Chondrocyte (in vitro differentiated cells): ENCODE measurements around the gene SREBF2. TPM values are rescaled to one million over a fixed set of nuclear protein-coding genes. Genes with fewer than 3 reads are reported as not detected.

Experiments
- DNase-seq: peaks from one replicate; pipeline ENCODE4 v3.0.0; 2021; ENCODE audit warnings: mixed read lengths, low spot score
- H3K27ac Mint-ChIP-seq: one replicate; pipeline ENCODE4 v1.8.0; 2021; ENCODE audit warnings: mild to moderate bottlenecking, moderate library complexity, mixed read lengths; ENCODE audit not compliant: unreplicated experiment
- H3K27me3 Mint-ChIP-seq: 2 replicates; pipeline ENCODE4 v1.8.0; 2021; ENCODE audit warnings: low read depth, mixed read lengths
- H3K36me3 Mint-ChIP-seq: 2 replicates; pipeline ENCODE4 v1.8.0; 2021; ENCODE audit warnings: low read depth, mixed read lengths
- H3K4me1 Mint-ChIP-seq: 2 replicates; pipeline ENCODE4 v1.8.0; 2021; ENCODE audit warnings: low read depth, mild to moderate bottlenecking, mixed read lengths
- H3K4me3 Mint-ChIP-seq: one replicate; pipeline ENCODE4 v1.8.0; 2021; ENCODE audit warnings: mild to moderate bottlenecking, moderate library complexity, mixed read lengths; ENCODE audit not compliant: unreplicated experiment
- H3K9me3 Mint-ChIP-seq: 2 replicates; pipeline ENCODE4 v1.8.0; 2021; ENCODE audit warnings: low read depth, mixed read lengths
- total RNA-seq: library from RNA; stranded (reverse); gene quantifications from 3 replicates; pipeline ENCODE4 v1.2.1, GENCODE V29; 2021
- TF ChIP-seq, protein P1 (sequence below): fragments of 200-600 bp; sonication (generic); IDR thresholded peaks from 2 replicates; pipeline ENCODE4 v1.5.0; 2021; ENCODE audit warnings: antibody characterized with exemption, mild to moderate bottlenecking, moderate library complexity

Gene SREBF2
- total RNA-seq, 1 donor from 2014 or later, result 106 TPM

GRCh38 chr22:41917903-41918791 is 85.2 kb downstream of the SREBF2 start:
- TF ChIP-seq, protein P1, sequence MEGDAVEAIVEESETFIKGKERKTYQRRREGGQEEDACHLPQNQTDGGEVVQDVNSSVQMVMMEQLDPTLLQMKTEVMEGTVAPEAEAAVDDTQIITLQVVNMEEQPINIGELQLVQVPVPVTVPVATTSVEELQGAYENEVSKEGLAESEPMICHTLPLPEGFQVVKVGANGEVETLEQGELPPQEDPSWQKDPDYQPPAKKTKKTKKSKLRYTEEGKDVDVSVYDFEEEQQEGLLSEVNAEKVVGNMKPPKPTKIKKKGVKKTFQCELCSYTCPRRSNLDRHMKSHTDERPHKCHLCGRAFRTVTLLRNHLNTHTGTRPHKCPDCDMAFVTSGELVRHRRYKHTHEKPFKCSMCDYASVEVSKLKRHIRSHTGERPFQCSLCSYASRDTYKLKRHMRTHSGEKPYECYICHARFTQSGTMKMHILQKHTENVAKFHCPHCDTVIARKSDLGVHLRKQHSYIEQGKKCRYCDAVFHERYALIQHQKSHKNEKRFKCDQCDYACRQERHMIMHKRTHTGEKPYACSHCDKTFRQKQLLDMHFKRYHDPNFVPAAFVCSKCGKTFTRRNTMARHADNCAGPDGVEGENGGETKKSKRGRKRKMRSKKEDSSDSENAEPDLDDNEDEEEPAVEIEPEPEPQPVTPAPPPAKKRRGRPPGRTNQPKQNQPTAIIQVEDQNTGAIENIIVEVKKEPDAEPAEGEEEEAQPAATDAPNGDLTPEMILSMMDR, result no peak
- Mint-ChIP-seq H3K36me3 (no peaks in the 10 kb centered on the region), H3K9me3 (no peaks in the 10 kb centered on the region), H3K4me1 (peaks cover 8% of the 10 kb centered on the region), H3K27me3 (peaks cover 24% of the 10 kb centered on the region), H3K4me3 (no peak overlapping the region), H3K27ac (peak overlapping the region; percentile 51)
- DNase-seq, result no peak

DNA sequence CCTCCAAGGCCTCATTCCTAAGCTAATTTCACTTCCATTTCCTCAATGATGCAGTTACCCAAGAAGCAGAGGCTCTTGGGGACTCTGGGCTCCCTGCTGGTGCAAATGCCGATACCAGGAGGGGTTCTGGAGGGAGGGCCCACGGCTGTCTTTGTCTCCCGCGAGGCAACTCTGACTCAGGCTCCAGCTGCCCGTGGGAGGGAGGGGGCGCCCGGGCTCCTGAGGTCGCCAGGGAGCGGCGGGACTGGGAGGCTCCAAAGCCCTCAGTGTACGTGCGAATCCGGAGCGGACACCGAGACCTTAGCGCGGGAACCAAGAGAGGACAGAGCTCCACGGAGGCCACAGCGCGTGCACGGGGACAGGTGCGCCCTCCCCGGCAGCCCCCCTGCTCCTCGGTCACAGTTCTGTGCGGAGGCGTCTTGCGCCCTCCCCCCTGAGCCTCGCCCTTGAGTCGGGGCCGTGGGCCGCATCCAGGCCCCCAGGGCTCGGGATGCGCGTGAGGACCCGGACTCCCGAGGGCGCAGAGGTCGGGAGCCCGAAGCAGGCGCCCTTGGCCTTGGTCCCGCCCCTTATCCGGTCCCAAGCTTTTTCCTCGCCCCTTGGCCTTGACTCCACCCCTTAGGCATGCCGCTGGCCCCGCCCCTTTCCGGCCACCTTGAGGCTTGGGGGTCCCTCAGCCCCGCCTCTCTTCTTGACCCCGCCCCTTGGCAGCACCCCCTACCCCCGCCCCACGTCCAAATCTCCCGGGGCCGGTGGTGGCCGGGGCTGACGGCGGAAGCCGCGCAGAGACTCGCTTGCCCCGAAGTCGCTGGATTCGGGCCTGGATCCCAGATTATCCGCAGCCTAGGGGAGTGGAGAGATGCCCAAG is 86.7 kb downstream of the SREBF2 start:
- TF ChIP-seq, protein P1, result no peak
- Mint-ChIP-seq H3K9me3 (no peaks in the 10 kb centered on the region), H3K27ac (no peak overlapping the region), H3K4me3 (no peak overlapping the region), H3K27me3 (peaks cover 22% of the 10 kb centered on the region), H3K4me1 (peaks cover 8% of the 10 kb centered on the region), H3K36me3 (no peaks in the 10 kb centered on the region)
- no peak for DNase-seq

DNA sequence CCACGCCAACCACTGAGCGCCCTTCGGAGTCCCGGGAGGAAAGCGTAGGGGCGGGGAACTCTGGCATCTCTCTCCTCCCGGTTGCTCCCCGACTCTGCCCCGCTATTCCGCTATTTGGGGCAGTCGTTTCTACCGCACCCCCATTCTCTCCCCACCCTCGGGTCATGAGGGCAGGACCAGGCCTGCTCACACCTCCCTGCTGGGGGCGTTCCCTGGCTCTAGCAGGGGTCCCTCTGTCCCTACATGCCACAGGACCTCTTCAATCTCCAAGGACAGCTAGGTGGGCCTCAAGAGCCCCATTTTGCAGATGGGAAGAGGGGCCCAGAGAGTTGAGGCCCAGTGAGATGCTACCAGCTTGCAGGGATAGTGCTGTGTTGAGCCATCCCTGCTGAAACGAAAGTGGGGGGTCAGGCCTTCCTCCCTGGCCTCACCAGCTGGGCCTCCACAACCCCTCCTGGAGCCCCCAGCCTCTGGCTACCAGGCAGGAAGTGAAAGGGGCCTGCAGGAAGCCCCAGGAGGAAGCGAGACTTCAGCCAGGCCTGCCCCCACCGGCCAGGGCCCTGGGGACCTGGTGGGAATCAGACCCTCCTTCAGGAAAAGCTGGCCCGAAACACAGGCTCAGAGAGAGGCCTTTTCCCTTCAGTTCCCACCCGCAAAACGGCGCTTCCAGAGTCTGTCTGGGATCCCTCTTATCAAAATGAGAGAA is 87.5 kb downstream of the SREBF2 start:
- H3K4me3 Mint-ChIP-seq, result no peak overlapping the region
- TF ChIP-seq, protein P1, result no peak
- no peaks in the 10 kb centered on the region for H3K9me3 Mint-ChIP-seq
- no peaks in the 10 kb centered on the region for H3K36me3 Mint-ChIP-seq
- peaks cover 24% of the 10 kb centered on the region for H3K27me3 Mint-ChIP-seq
- H3K4me1 Mint-ChIP-seq, result peaks cover 8% of the 10 kb centered on the region
- no peak for DNase-seq
- H3K27ac Mint-ChIP-seq, result no peak overlapping the region

- Mint-ChIP-seq H3K9me3 (no peaks in the 10 kb centered on the region), H3K4me3 (no peak overlapping the region), H3K27me3 (peaks cover 15% of the 10 kb centered on the region)
Observed at GRCh38 chr22:41922328-41922727, 89.4 kb downstream of the SREBF2 start.

More at GRCh38 chr22:41922328-41922727, 89.4 kb downstream of the SREBF2 start:
- Mint-ChIP-seq H3K4me1 (peaks cover 12% of the 10 kb centered on the region), H3K36me3 (no peaks in the 10 kb centered on the region), H3K27ac (no peak overlapping the region)
- DNase-seq, result no peak
- TF ChIP-seq, protein P1, result no peak
